Mucosa of descending colon (tissue), 3 donors: Measurements from ENCODE around the gene SKOR1. TPM values are rescaled to one million over a fixed set of nuclear protein-coding genes. Genes with fewer than 3 reads are reported as not detected.

Experiments used
- ATAC-seq: fragments of 200-7000 bp; cut with Tn5 transposase; one replicate; pipeline ENCODE4 v1.9.1; 2020; ENCODE audit warnings: mild to moderate bottlenecking, moderate library complexity
- DNase-seq, 3 donors: peaks; one replicate each; pipeline ENCODE4 v3.0.0-alpha.2; 2020
- H3K36me3 ChIP-seq: fragments of 200-600 bp; one replicate; pipeline ENCODE4 v1.8.0; 2021; ENCODE audit warnings: low read depth, mild to moderate bottlenecking
- H3K4me1 ChIP-seq: fragments of 200-600 bp; one replicate; pipeline ENCODE4 v1.8.0; 2021; ENCODE audit warnings: low read depth, mild to moderate bottlenecking
- H3K4me3 ChIP-seq: fragments of 200-600 bp; one replicate; pipeline ENCODE4 v1.8.0; 2021; ENCODE audit warnings: mild to moderate bottlenecking
- H3K9me3 ChIP-seq: fragments of 200-600 bp; one replicate; pipeline ENCODE4 v1.8.0; 2021; ENCODE audit warnings: mild to moderate bottlenecking
- CTCF ChIP-seq: fragments of 200-600 bp; IDR thresholded peaks from one replicate; pipeline ENCODE4 v1.8.0; 2022; ENCODE audit warnings: antibody characterized with exemption, mild to moderate bottlenecking
- intact Hi-C, 2 donors: fragments of 100-400 bp; cut with DNase I in 1 of 2; cut with micrococcal nuclease in 1 of 2; formaldehyde crosslinking; loops; one replicate each; pipeline versions ENCODE4 v1.11.0 to v1.11.1; 2022; cut with DNase I, micrococcal nuclease
- long read RNA-seq, 2 donors: library from polyadenylated mRNA; unstranded; transcript quantifications; one replicate each; pipeline ENCODE4 v2.0.0, GENCODE V29; 2019 to 2021
- total RNA-seq, 3 donors: library from RNA; stranded (reverse); fragmentation: NEBNext Ultra II Directional in 2 of 3; extraction: Animal tissue kit (Norgen Biotek cat#: 25700) in 2 of 3; gene quantifications; one replicate each; pipeline versions ENCODE4 v1.2.1 to v1.2.4, GENCODE V29; 2021 to 2023
- donor health status: DM: no; HTN: no; CAD: no; lungs with moderate emphysema.
- donor health status: DM: no; HTN: no; CAD: no.
- donor health status: DM: no; HTN: yes; CAD: no.

Gene SKOR1
- total RNA-seq = under 1 TPM; 0.34 to 0.63 (median 0.58) TPM
- long read RNA-seq, donor 1 = 0 reads
- long read RNA-seq, donor 2 = 0 reads

- ATAC-seq (no peak), DNase-seq (no peak)
- Histone ChIP-seq H3K4me1 (peaks cover 41% of the 10 kb centered on the region), H3K4me3 (no peak within 1 kb of the TSS), H3K36me3 (no peaks in the 10 kb centered on the region), H3K9me3 (no peaks in the 10 kb centered on the region)
- intact Hi-C loops = no loop called here
- no peak for TF ChIP-seq CTCF
These were observed at the start of gene SKOR1 for GRCh38 chr15:67824976-67825880. SKOR1 (plus strand) TSS chr15:67825509; CDS start chr15:67825603, 94 bp downstream.

GRCh38 chr15:67775998-67776397 is 49.3 kb upstream of the SKOR1 start:
- H3K36me3 ChIP-seq = no peaks in the 10 kb centered on the region
- DNase-seq (no peak), ATAC-seq (no peak)
- TF ChIP-seq CTCF = no peak
- H3K4me3 ChIP-seq = no peak overlapping the region
- H3K9me3 ChIP-seq = no peaks in the 10 kb centered on the region
- no peaks in the 10 kb centered on the region for H3K4me1 ChIP-seq
- intact Hi-C loops = no loop called here

GRCh38 chr15:67776600-67776999 is 48.7 kb upstream of the SKOR1 start:
- no peaks in the 10 kb centered on the region for H3K4me1 ChIP-seq
- intact Hi-C loops = no loop called here
- no peak overlapping the region for H3K4me3 ChIP-seq
- ATAC-seq (no peak), DNase-seq (no peak)
- no peak for TF ChIP-seq CTCF
- no peaks in the 10 kb centered on the region for H3K36me3 ChIP-seq
- H3K9me3 ChIP-seq = no peaks in the 10 kb centered on the region

- no peak for ATAC-seq
These were observed 48.2 kb upstream of the SKOR1 start for GRCh38 chr15:67777071-67777470.

GRCh38 chr15:67777773-67778172 is 47.5 kb upstream of the SKOR1 start:
- no peak for ATAC-seq
- Histone ChIP-seq H3K4me1 (no peaks in the 10 kb centered on the region), H3K9me3 (no peaks in the 10 kb centered on the region), H3K36me3 (no peaks in the 10 kb centered on the region), H3K4me3 (no peak overlapping the region)
- DNase-seq = no peak
- no peak for TF ChIP-seq CTCF
- intact Hi-C loops = no loop called here

More at GRCh38 chr15:67777071-67777470, 48.2 kb upstream of the SKOR1 start:
- Histone ChIP-seq H3K4me3 (no peak overlapping the region), H3K9me3 (no peaks in the 10 kb centered on the region), H3K4me1 (no peaks in the 10 kb centered on the region), H3K36me3 (no peaks in the 10 kb centered on the region)
- DNase-seq = no peak
- intact Hi-C loops = no loop called here
- no peak for TF ChIP-seq CTCF
